SU-DHL-6 (cell line): ENCODE data around the gene SPC25.
A peak's percentile ranks its signal among the peaks of the same experiment; 100 is the strongest.

Source experiments
- H2AFZ ChIP-seq: fragments of 200-600 bp; sonication (generic); 2 replicates; pipeline ENCODE4 v1.6.1; 2014; ENCODE audit warnings: low read depth, mild to moderate bottlenecking, moderate library complexity, mixed read lengths, antibody characterized with exemption, low read length; ENCODE audit not compliant: severe bottlenecking
- H3F3A ChIP-seq: fragments of 200-600 bp; shearing (Covaris generic); 2 replicates; pipeline ENCODE4 v1.6.0; 2016; ENCODE audit warnings: antibody characterized with exemption, mild to moderate bottlenecking; ENCODE audit not compliant: insufficient read depth
- H3K27ac ChIP-seq: fragments of 200-600 bp; sonication (generic); 2 replicates; pipeline ENCODE4 v1.5.1; 2016; ENCODE audit warnings: low read depth, mild to moderate bottlenecking, low read length, moderate library complexity, mixed read lengths
- H3K27me3 ChIP-seq: fragments of 200-600 bp; sonication (generic), shearing (Covaris generic); 2 replicates; pipeline ENCODE4 v1.6.0; 2014; ENCODE audit warnings: mild to moderate bottlenecking, low read length
- H3K36me3 ChIP-seq: fragments of 200-600 bp; sonication (generic); 2 replicates; pipeline ENCODE4 v1.6.1; 2014; ENCODE audit warnings: mild to moderate bottlenecking, low read length, mixed read lengths
- H3K4me2 ChIP-seq: fragments of 300-600, 200-600 bp; shearing (Covaris generic), sonication (generic); 2 replicates; pipeline ENCODE4 v1.6.0; 2014; ENCODE audit warnings: low read length, low read depth, mild to moderate bottlenecking; ENCODE audit not compliant: poor library complexity, severe bottlenecking
- H3K4me3 ChIP-seq: fragments of 200-600 bp; sonication (generic); 2 replicates; pipeline ENCODE4 v1.5.1; 2014; ENCODE audit warnings: antibody characterized with exemption, low read length, mild to moderate bottlenecking, mixed read lengths; ENCODE audit not compliant: insufficient read depth, poor library complexity, severe bottlenecking
- H3K79me2 ChIP-seq: fragments of 200-600 bp; sonication (generic); 2 replicates; pipeline ENCODE4 v1.6.1; 2014; ENCODE audit warnings: mild to moderate bottlenecking, low read length, moderate library complexity; ENCODE audit not compliant: insufficient read depth
- H3K9ac ChIP-seq: fragments of 200-600 bp; sonication (generic); 2 replicates; pipeline ENCODE4 v1.7.0; 2014; ENCODE audit warnings: mild to moderate bottlenecking, low read length
- H3K9me2 ChIP-seq: fragments of 200-600 bp; sonication (generic); replicated peaks from 2 replicates; pipeline ENCODE4 v1.6.1; 2014; ENCODE audit warnings: low read length; ENCODE audit not compliant: insufficient read depth
- H3K9me3 ChIP-seq: fragments of 200-600 bp; sonication (generic); 2 replicates; pipeline ENCODE4 v1.6.1; 2014; ENCODE audit warnings: low read length, mixed read lengths; ENCODE audit not compliant: insufficient read depth
- H4K20me1 ChIP-seq: fragments of 200-600 bp; sonication (generic); 2 replicates; pipeline ENCODE4 v1.6.1; 2014; ENCODE audit warnings: low read depth, mild to moderate bottlenecking, antibody characterized with exemption, low read length, moderate library complexity, mixed read lengths
- EZH2phosphoT487 ChIP-seq: fragments of 200-600 bp; sonication (generic), shearing (Covaris generic); conservative IDR thresholded peaks from 2 replicates; pipeline ENCODE4 v1.6.1; 2018; ENCODE audit warnings: mild to moderate bottlenecking, antibody characterized with exemption, low read length, moderate library complexity, mixed read lengths
- TF ChIP-seq, protein P1 (sequence below): fragments of 200-600 bp; sonication (generic); IDR thresholded peaks from one replicate; pipeline ENCODE4 v1.5.1; 2017; ENCODE audit warnings: antibody characterized with exemption, mild to moderate bottlenecking, low read length, moderate library complexity; ENCODE audit not compliant: insufficient read depth, poor library complexity, severe bottlenecking

SPC25 gene

DNA sequence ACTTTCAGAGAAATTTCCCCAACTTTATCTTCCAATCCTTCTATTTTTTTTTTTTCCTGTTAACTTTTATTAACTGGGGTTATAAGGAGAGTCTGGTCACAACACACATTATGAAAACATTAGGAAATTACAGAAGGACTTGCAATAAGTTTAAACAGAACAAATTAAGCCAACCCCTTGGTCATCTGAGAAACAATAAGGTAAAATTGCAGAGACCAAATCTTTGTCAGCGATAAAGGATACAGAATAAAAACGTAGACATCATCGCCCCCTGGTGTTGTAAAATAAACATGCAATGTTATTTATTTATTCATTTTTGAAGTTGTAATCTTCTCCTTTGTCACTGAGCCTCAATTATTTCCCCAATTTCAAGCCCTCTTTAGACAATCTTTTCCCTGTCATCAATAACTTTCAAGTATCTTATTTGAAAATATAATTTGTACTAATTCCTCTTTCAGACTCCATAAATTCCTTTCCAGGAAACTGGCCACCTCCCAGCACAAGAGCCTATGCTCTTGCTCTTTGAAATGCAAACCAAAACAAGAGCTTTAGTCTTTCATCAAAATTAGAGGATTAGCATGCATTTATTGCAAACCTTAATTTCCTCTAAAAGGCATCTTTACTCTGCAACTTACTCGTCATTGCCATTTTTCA, 30.4 kb upstream of the SPC25 start:
- no peak overlapping the region for H3K9ac ChIP-seq
- no peaks in the 10 kb centered on the region for H3F3A ChIP-seq
- H3K9me2 ChIP-seq = no peaks in the 10 kb centered on the region
- H3K4me3 ChIP-seq = no peak overlapping the region
- no peaks in the 10 kb centered on the region for H3K9me3 ChIP-seq
- H3K36me3 ChIP-seq = no peaks in the 10 kb centered on the region
- H3K27me3 ChIP-seq = no peaks in the 10 kb centered on the region
- H2AFZ ChIP-seq = no peak overlapping the region
- no peak overlapping the region for H3K4me2 ChIP-seq
- H3K27ac ChIP-seq = no peak overlapping the region
- H4K20me1 ChIP-seq = no peaks in the 10 kb centered on the region
- no peaks in the 10 kb centered on the region for H3K79me2 ChIP-seq
- TF ChIP-seq EZH2phosphoT487 = no peak
- TF ChIP-seq, protein P1, sequence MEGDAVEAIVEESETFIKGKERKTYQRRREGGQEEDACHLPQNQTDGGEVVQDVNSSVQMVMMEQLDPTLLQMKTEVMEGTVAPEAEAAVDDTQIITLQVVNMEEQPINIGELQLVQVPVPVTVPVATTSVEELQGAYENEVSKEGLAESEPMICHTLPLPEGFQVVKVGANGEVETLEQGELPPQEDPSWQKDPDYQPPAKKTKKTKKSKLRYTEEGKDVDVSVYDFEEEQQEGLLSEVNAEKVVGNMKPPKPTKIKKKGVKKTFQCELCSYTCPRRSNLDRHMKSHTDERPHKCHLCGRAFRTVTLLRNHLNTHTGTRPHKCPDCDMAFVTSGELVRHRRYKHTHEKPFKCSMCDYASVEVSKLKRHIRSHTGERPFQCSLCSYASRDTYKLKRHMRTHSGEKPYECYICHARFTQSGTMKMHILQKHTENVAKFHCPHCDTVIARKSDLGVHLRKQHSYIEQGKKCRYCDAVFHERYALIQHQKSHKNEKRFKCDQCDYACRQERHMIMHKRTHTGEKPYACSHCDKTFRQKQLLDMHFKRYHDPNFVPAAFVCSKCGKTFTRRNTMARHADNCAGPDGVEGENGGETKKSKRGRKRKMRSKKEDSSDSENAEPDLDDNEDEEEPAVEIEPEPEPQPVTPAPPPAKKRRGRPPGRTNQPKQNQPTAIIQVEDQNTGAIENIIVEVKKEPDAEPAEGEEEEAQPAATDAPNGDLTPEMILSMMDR = peak; percentile 40

DNA sequence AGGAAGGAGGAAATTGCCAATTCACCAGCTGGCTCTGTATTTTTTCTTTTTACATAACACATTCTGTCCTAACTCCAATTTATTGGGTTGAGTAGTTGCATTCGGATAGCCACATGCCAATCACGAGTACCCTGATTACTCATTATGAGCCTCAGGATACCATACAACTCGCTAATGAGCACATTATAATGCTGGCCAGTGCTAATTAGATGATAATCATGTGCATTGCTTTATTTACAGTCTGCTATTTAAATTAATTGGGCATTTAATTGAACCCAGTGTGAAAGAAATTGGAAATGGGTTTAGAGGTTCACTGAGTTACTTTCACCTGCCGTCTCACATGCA, 26.1 kb upstream of the SPC25 start:
- H3K27ac ChIP-seq = no peak overlapping the region
- H3K9ac ChIP-seq = no peak overlapping the region
- no peak overlapping the region for H2AFZ ChIP-seq
- H3K4me3 ChIP-seq = no peak overlapping the region
- H4K20me1 ChIP-seq = no peaks in the 10 kb centered on the region
- H3F3A ChIP-seq = no peaks in the 10 kb centered on the region
- H3K9me3 ChIP-seq = no peaks in the 10 kb centered on the region
- H3K4me2 ChIP-seq = no peak overlapping the region
- TF ChIP-seq, protein P1 = no peak
- no peak for TF ChIP-seq EZH2phosphoT487
- H3K27me3 ChIP-seq = no peaks in the 10 kb centered on the region
- H3K9me2 ChIP-seq = no peaks in the 10 kb centered on the region
- H3K36me3 ChIP-seq = no peaks in the 10 kb centered on the region
- no peaks in the 10 kb centered on the region for H3K79me2 ChIP-seq

DNA sequence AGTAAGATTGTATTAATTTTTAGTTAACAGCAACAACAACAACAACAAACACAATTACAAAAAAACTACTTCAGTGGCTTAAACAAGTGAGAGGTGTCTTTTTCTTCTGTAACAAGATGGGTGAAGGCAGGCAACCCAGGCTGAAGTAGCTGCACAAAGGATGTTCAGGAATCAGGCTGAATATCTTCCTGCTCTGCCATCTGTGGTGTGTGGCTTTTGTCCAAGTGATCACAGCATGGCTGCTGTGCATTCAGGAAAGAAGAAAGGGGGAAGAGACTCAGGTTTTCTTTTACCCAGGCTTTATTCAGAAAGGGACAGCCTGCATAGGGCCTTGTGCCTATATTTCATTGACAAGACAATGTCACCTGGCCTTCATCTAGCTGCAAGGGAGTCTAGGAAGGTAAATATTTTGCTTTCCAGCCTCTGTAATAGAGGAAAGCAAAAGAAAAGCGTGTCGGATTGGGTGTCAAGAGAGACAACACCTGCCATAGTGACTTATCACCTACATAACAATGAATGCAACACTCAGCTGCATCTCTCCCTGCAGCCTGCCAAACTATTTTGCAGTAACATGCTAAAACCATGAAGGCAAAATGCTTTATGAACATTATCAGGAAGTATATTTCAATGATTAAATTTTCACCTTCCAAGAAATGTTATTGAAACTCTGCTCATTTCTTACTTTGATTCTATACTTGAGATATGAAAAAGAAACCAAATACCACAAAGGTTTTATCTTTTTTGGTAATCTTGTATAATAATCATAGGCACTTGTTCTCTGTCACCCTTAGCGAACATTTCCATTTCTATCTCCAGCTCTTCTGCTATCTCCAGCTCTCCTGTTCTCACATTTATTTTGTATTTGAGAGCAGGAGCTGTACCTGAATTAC, 25.5 kb upstream of the SPC25 start:
- no peak overlapping the region for H2AFZ ChIP-seq
- no peaks in the 10 kb centered on the region for H3K27me3 ChIP-seq
- H3K27ac ChIP-seq = no peak overlapping the region
- no peak for TF ChIP-seq EZH2phosphoT487
- TF ChIP-seq, protein P1 = no peak
- no peak overlapping the region for H3K4me3 ChIP-seq
- no peak overlapping the region for H3K9ac ChIP-seq
- no peaks in the 10 kb centered on the region for H3K9me3 ChIP-seq
- no peaks in the 10 kb centered on the region for H4K20me1 ChIP-seq
- no peaks in the 10 kb centered on the region for H3K9me2 ChIP-seq
- no peaks in the 10 kb centered on the region for H3K79me2 ChIP-seq
- H3K4me2 ChIP-seq = no peak overlapping the region
- H3F3A ChIP-seq = no peaks in the 10 kb centered on the region
- H3K36me3 ChIP-seq = no peaks in the 10 kb centered on the region
